Fibroblast of pulmonary artery (primary cell): ENCODE results near the gene SMPDL3B.

Source experiments
- DNase-seq: peaks from one replicate; pipeline ENCODE4 v3.0.0-alpha.2; 2010; ENCODE audit warnings: low read depth
- H3K4me3 ChIP-seq: replicated peaks from 2 replicates; pipeline ENCODE4 v1.5.1; 2011; ENCODE audit warnings: low read depth, mild to moderate bottlenecking, control low read depth, low read length, moderate library complexity
- CTCF ChIP-seq: IDR thresholded peaks from 2 replicates; pipeline ENCODE4 v1.5.1; 2011; ENCODE audit warnings: mild to moderate bottlenecking, control low read depth, low read length, inconsistent platforms; ENCODE audit errors: missing control alignments

SMPDL3B gene

GRCh38 chr1:27934818-27935549 lies at the start of gene SMPDL3B:
SMPDL3B (plus strand) TSS chr1:27935000; CDS start chr1:27935184, 184 bp downstream.
- no peak for DNase-seq
- no peak for TF ChIP-seq CTCF
- H3K4me3 ChIP-seq: no peak within 1 kb of the TSS

- TF ChIP-seq CTCF: no peak
- no peak for DNase-seq
- no peak overlapping the region for H3K4me3 ChIP-seq
Measured at GRCh38 chr1:27885114-27885528, 49.7 kb upstream of the SMPDL3B start.

- no peak for TF ChIP-seq CTCF
- no peak overlapping the region for H3K4me3 ChIP-seq
- DNase-seq: no peak
Measured at GRCh38 chr1:27885621-27886352, 49.0 kb upstream of the SMPDL3B start.

- no peak overlapping the region for H3K4me3 ChIP-seq
- no peak for DNase-seq
- TF ChIP-seq CTCF: no peak
Measured at GRCh38 chr1:27886353-27886679, 48.5 kb upstream of the SMPDL3B start.

- TF ChIP-seq CTCF: no peak
- no peak for DNase-seq
- no peak overlapping the region for H3K4me3 ChIP-seq
Measured at GRCh38 chr1:27886744-27887143, 48.1 kb upstream of the SMPDL3B start.

- DNase-seq: no peak
- H3K4me3 ChIP-seq: no peak overlapping the region
- no peak for TF ChIP-seq CTCF
Measured at GRCh38 chr1:27887215-27888021, 47.4 kb upstream of the SMPDL3B start.
